Trophoblast cell (in vitro differentiated cells and primary cell): ENCODE results near the gene SSH3.

Experiments
- DNase-seq, 2 donors: peaks; one replicate each; pipeline ENCODE4 v3.0.0-alpha.2; 2016
- H2AFZ ChIP-seq: 2 replicates; pipeline ENCODE4 v1.6.1; 2013; ENCODE audit warnings: low read length, moderate library complexity, mild to moderate bottlenecking; ENCODE audit not compliant: insufficient read depth, poor library complexity
- H2AK5ac ChIP-seq: 2 replicates; pipeline ENCODE4 v1.6.1; 2013; ENCODE audit warnings: mild to moderate bottlenecking, low read length
- H2BK120ac ChIP-seq: 2 replicates; pipeline ENCODE4 v1.6.1; 2013; ENCODE audit warnings: low read length, mild to moderate bottlenecking, moderate library complexity; ENCODE audit not compliant: insufficient read depth, poor library complexity
- H2BK12ac ChIP-seq: 2 replicates; pipeline ENCODE4 v1.6.1; 2013; ENCODE audit warnings: mild to moderate bottlenecking, low read length, moderate library complexity
- H2BK5ac ChIP-seq: 2 replicates; pipeline ENCODE4 v1.6.1; 2013; ENCODE audit warnings: low read length, low read depth, moderate library complexity, mild to moderate bottlenecking; ENCODE audit not compliant: poor library complexity
- H3K14ac ChIP-seq: 2 replicates; pipeline ENCODE4 v1.6.1; 2013; ENCODE audit warnings: mild to moderate bottlenecking, low read length
- H3K18ac ChIP-seq: 2 replicates; pipeline ENCODE4 v1.6.1; 2013; ENCODE audit warnings: mild to moderate bottlenecking, low read length
- H3K23ac ChIP-seq: 2 replicates; pipeline ENCODE4 v1.6.1; 2013; ENCODE audit warnings: low read length
- H3K27ac ChIP-seq: 2 replicates; pipeline ENCODE4 v1.5.1; 2013; ENCODE audit warnings: low read depth, mild to moderate bottlenecking, inconsistent platforms, low read length, moderate library complexity
- H3K27me3 ChIP-seq: 2 replicates; pipeline ENCODE4 v1.6.1; 2013; ENCODE audit warnings: inconsistent platforms, mild to moderate bottlenecking, low read length, moderate library complexity; ENCODE audit not compliant: insufficient read depth
- H3K36me3 ChIP-seq, 2 experiments: 1 replicate in 1 of 2; 2 replicates in 1 of 2; pipeline ENCODE4 v1.6.1; 2013; ENCODE audit warnings: low read length in 2 of 2, mild to moderate bottlenecking in 2 of 2, moderate library complexity in 1 of 2; ENCODE audit not compliant: insufficient read depth in 2 of 2, control insufficient read depth in 1 of 2
- H3K4ac ChIP-seq: 2 replicates; pipeline ENCODE4 v1.6.1; 2013; ENCODE audit warnings: low read depth, mild to moderate bottlenecking, low read length, moderate library complexity
- H3K4me1 ChIP-seq, 2 experiments: 1 replicate in 1 of 2; 2 replicates in 1 of 2; pipeline ENCODE4 v1.6.1; 2013; ENCODE audit warnings: low read length in 2 of 2, mild to moderate bottlenecking in 2 of 2, moderate library complexity in 1 of 2; ENCODE audit not compliant: insufficient read depth in 2 of 2, control insufficient read depth in 1 of 2
- H3K4me2 ChIP-seq: 2 replicates; pipeline ENCODE4 v1.6.1; 2013; ENCODE audit warnings: inconsistent platforms, mild to moderate bottlenecking, low read length, moderate library complexity
- H3K4me3 ChIP-seq: 2 replicates; pipeline ENCODE4 v1.5.1; 2013; ENCODE audit warnings: mild to moderate bottlenecking, low read depth, low read length, inconsistent platforms
- H3K79me1 ChIP-seq: one replicate; pipeline ENCODE4 v1.6.1; 2013; ENCODE audit warnings: low read length
- H3K79me2 ChIP-seq: 2 replicates; pipeline ENCODE4 v1.6.1; 2013; ENCODE audit warnings: low read length, mild to moderate bottlenecking; ENCODE audit not compliant: control insufficient read depth, insufficient read depth, poor library complexity
- H3K9ac ChIP-seq: 2 replicates; pipeline ENCODE4 v1.6.1; 2013; ENCODE audit warnings: mild to moderate bottlenecking, low read length
- H3K9me3 ChIP-seq: 2 replicates; pipeline ENCODE4 v1.6.1; 2013; ENCODE audit warnings: low read depth, mild to moderate bottlenecking, control low read depth, inconsistent platforms, low read length; ENCODE audit not compliant: insufficient read depth
- H4K12ac ChIP-seq: 2 replicates; pipeline ENCODE4 v1.6.1; 2013; ENCODE audit warnings: low read depth, mild to moderate bottlenecking, low read length, moderate library complexity
- H4K8ac ChIP-seq: 2 replicates; pipeline ENCODE4 v1.6.1; 2013; ENCODE audit warnings: low read depth, mild to moderate bottlenecking, low read length, moderate library complexity
- H4K91ac ChIP-seq: one replicate; pipeline ENCODE4 v1.6.1; 2013; ENCODE audit warnings: low read depth, mild to moderate bottlenecking, low read length, moderate library complexity
- WGBS: extraction: QIAGEN DNeasy Blood & Tissue Kit; methylation state at CpG from one replicate; pipeline ENCODE4 v1.1.7; 2013; ENCODE audit warnings: missing lambda C conversion rate; ENCODE audit not compliant: insufficient read length, insufficient coverage; ENCODE audit errors: extremely low coverage; 5-methylcytosine and 5-hydroxymethylcytosine counted together

Gene SSH3

GRCh38 chr11:67312187-67313021, 9.1 kb downstream of the SSH3 start:
- H3K9ac ChIP-seq: no peak overlapping the region
- no peak overlapping the region for H3K4ac ChIP-seq
- peaks cover 35 to 40% of the 10 kb centered on the region in 2 experiments for H3K36me3 ChIP-seq
- no peak overlapping the region for H3K4me3 ChIP-seq
- H4K91ac ChIP-seq: peak overlapping the region; percentile 29
- H3K18ac ChIP-seq: peak overlapping the region; percentile 23
- WGBS: no CpG with 5 or more reads among the region's 22 CpGs
- H3K27me3 ChIP-seq: no peaks in the 10 kb centered on the region
- no peak overlapping the region for H2BK5ac ChIP-seq
- H4K8ac ChIP-seq: peak overlapping the region; percentile 7
- peak overlapping the region; percentile 20 for H3K14ac ChIP-seq
- H3K27ac ChIP-seq: peak overlapping the region; percentile 61
- H2BK120ac ChIP-seq: no peak overlapping the region
- DNase-seq: peak; percentile 86 to 93
- no peak overlapping the region for H4K12ac ChIP-seq
- H3K4me1 ChIP-seq: peaks cover 9 to 19% of the 10 kb centered on the region in 2 experiments
- peak overlapping the region; percentile 39 for H2AK5ac ChIP-seq
- peak overlapping the region; percentile 10 for H3K4me2 ChIP-seq
- H3K23ac ChIP-seq: no peak overlapping the region
- H2AFZ ChIP-seq: no peak overlapping the region
- H3K79me1 ChIP-seq: peaks cover 9% of the 10 kb centered on the region
- H3K9me3 ChIP-seq: no peaks in the 10 kb centered on the region
- no peak overlapping the region for H2BK12ac ChIP-seq
- peaks cover 4% of the 10 kb centered on the region for H3K79me2 ChIP-seq

- no peak overlapping the region for H3K4me2 ChIP-seq
- no peak overlapping the region for H3K4ac ChIP-seq
- peaks cover 10 to 19% of the 10 kb centered on the region in 2 experiments for H3K4me1 ChIP-seq
- no peak overlapping the region for H4K12ac ChIP-seq
- no peak overlapping the region for H2AFZ ChIP-seq
- no CpG with 5 or more reads among the region's 11 CpGs for WGBS
- H2BK12ac ChIP-seq: no peak overlapping the region
- H3K79me1 ChIP-seq: peaks cover 11% of the 10 kb centered on the region
- no peak overlapping the region for H3K23ac ChIP-seq
- H3K27me3 ChIP-seq: peaks cover 2% of the 10 kb centered on the region
- no peak overlapping the region for H3K14ac ChIP-seq
- H2BK120ac ChIP-seq: no peak overlapping the region
- H4K91ac ChIP-seq: peak overlapping the region; percentile 28
- no peaks in the 10 kb centered on the region for H3K9me3 ChIP-seq
- no peak overlapping the region for H3K18ac ChIP-seq
- no peak overlapping the region for H3K9ac ChIP-seq
- H3K36me3 ChIP-seq: peaks cover 26 to 32% of the 10 kb centered on the region in 2 experiments
- DNase-seq: no peak
- peak overlapping the region; percentile 61 for H3K27ac ChIP-seq
- H2BK5ac ChIP-seq: no peak overlapping the region
- H4K8ac ChIP-seq: no peak overlapping the region
- H3K4me3 ChIP-seq: no peak overlapping the region
- H3K79me2 ChIP-seq: peaks cover 5% of the 10 kb centered on the region
- peak overlapping the region; percentile 39 for H2AK5ac ChIP-seq
Observed at GRCh38 chr11:67313125-67313890, 10.0 kb downstream of the SSH3 start.

GRCh38 chr11:67314218-67314617, 10.9 kb downstream of the SSH3 start:
- no peak overlapping the region for H2BK12ac ChIP-seq
- H3K9me3 ChIP-seq: no peaks in the 10 kb centered on the region
- no peak overlapping the region for H3K4ac ChIP-seq
- no peak for DNase-seq
- no peak overlapping the region for H2BK5ac ChIP-seq
- H3K79me2 ChIP-seq: peaks cover 5% of the 10 kb centered on the region
- H3K23ac ChIP-seq: no peak overlapping the region
- no peak overlapping the region for H3K4me2 ChIP-seq
- H2BK120ac ChIP-seq: no peak overlapping the region
- H4K8ac ChIP-seq: no peak overlapping the region
- H2AFZ ChIP-seq: no peak overlapping the region
- no peak overlapping the region for H2AK5ac ChIP-seq
- H3K79me1 ChIP-seq: peaks cover 11% of the 10 kb centered on the region
- no CpG with 5 or more reads among the region's 2 CpGs for WGBS
- H3K9ac ChIP-seq: no peak overlapping the region
- H3K4me3 ChIP-seq: no peak overlapping the region
- H3K14ac ChIP-seq: no peak overlapping the region
- no peak overlapping the region for H3K18ac ChIP-seq
- peaks cover 11 to 19% of the 10 kb centered on the region in 2 experiments for H3K4me1 ChIP-seq
- H3K27me3 ChIP-seq: peaks cover 3% of the 10 kb centered on the region
- H4K12ac ChIP-seq: no peak overlapping the region
- H3K36me3 ChIP-seq: peaks cover 18 to 23% of the 10 kb centered on the region in 2 experiments
- no peak overlapping the region for H4K91ac ChIP-seq
- no peak overlapping the region for H3K27ac ChIP-seq

DNA sequence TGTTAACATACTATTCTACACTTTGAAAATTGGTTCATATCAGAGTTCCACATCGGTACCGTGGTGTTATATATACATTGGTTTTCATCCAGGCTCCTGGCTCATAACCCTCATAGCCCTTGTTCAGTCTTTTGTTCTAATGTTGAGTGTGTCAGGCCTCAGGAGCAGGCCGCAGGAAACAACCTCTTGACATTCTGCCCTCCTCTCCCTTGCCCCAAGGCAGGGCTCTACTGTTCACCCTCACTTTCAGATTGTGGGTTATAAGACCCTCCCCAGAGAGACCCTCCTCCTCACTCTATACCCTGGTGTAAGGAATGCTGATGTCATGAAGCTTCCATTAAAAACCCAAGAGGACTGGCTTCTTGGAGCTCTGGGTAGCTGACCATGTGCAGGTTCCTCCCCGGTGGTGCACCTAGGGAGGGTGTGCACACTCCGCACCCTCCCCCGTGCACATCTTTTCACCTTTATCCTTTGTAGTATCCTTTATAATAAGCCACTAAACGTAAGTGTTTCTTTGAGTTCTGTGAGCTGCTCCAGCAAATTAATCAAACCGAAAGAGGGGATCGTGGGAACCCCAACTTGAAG, 12.1 kb downstream of the SSH3 start:
- peaks cover 8 to 13% of the 10 kb centered on the region in 2 experiments for H3K36me3 ChIP-seq
- no peak overlapping the region for H4K12ac ChIP-seq
- no peak overlapping the region for H2BK5ac ChIP-seq
- no peak overlapping the region for H3K4me3 ChIP-seq
- DNase-seq: peak in 1 of 2 donors; percentile 44
- H3K4me2 ChIP-seq: no peak overlapping the region
- no peak overlapping the region for H3K18ac ChIP-seq
- no peak overlapping the region for H2AK5ac ChIP-seq
- H3K4ac ChIP-seq: no peak overlapping the region
- H4K8ac ChIP-seq: no peak overlapping the region
- no peak overlapping the region for H3K9ac ChIP-seq
- no peak overlapping the region for H3K14ac ChIP-seq
- peak overlapping the region; percentile 11 for H2BK120ac ChIP-seq
- H3K79me1 ChIP-seq: peaks cover 11% of the 10 kb centered on the region
- H2AFZ ChIP-seq: no peak overlapping the region
- H3K9me3 ChIP-seq: no peaks in the 10 kb centered on the region
- H3K79me2 ChIP-seq: peaks cover 5% of the 10 kb centered on the region
- WGBS: no CpG with 5 or more reads among the region's 9 CpGs
- H3K4me1 ChIP-seq: peaks cover 11 to 19% of the 10 kb centered on the region in 2 experiments
- H3K27ac ChIP-seq: no peak overlapping the region
- no peak overlapping the region for H3K23ac ChIP-seq
- no peak overlapping the region for H2BK12ac ChIP-seq
- H4K91ac ChIP-seq: no peak overlapping the region
- peaks cover 3% of the 10 kb centered on the region for H3K27me3 ChIP-seq
